Measurements from ENCODE around the gene SMIM26.

SMIM26 gene

DNA sequence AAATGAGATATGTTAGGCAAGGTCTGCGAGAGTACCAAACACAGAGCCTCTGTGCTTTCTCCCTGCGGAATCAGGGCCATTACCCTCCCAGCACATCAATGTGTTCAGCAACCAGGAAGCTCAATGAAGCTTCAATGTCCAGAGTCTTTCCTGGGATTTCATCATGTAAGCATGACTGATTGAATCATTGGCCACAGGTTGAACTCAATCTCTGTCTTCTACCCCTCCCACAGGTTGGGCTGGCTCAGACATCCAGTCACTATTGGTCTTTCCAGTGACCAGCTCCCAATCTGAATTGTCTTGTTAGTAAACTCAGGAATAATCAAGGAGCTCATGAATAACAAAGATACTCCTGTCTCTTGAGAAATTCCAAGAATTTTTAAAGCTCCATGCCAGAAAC is 17.9 kb downstream of the SMIM26 start:
- DNase-seq = no peak

DNA sequence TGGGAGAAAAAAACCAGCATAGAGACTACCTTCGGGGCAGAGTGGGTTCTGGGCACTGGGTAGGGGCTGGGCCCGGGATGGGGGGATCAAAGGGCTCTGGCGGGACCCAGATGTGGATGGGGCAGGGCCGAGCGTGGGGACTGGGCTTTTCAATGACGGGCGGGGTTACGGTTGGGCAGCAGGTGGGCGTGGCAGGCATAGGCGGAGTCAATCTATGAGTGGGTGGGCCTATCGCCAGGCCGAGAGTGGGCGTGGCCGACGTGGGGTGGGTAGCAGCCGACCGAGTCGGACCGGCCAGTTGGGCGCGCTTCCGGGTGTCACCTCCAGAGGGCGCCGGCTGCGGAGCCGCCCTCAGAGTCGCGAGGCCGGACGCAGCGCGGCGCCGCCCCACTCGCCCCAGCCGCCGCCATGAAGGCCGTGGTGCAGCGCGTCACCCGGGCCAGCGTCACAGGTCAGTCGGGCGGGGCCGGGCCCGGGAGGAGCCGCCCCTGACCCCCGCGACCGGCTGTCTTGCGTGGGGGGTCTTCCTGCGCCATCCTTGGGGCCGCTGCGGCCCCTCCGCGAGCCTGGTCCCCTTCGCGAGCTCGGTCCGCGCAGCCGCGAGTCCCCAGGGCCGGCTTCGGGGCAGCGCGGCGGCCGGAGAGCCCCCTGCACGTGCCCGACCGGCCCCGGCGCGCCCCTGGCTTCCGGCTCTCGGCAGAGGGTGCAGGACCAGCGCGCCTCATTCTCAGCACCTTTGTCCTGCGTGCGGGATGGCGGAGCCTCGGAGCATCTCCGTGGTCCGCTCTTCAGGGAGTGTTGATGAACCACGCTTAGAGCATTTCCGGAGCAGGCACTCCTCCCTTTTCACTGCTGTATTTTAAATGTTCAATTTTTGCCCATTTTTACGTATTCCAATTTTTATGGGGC is 20.7 kb downstream of the SMIM26 start, which contains the start of gene DTD1:
TSS of gene DTD1 (plus strand) at position 390 of the 909 bp plus-strand sequence. CDS start at position 409, 19 bp downstream.
- peak; percentile 89 for DNase-seq

DNA sequence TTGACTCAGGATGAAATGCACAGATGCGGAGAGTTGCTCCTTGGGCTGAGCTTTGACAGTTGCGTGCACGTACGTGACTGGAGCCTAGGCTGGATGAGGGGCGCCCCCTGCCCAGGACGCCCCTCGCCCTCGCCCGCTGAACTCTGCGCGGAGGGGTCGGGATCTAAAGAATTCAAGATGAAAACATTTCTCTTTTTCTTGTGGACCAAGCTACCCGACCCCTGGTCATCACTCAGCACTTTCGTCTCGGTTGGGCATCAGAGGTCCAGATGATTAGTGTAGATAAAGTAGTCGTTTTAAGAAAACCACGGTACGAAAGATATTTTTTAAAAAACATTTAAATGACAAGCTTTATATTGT is 21.3 kb downstream of the SMIM26 start:
- no peak for DNase-seq

DNA sequence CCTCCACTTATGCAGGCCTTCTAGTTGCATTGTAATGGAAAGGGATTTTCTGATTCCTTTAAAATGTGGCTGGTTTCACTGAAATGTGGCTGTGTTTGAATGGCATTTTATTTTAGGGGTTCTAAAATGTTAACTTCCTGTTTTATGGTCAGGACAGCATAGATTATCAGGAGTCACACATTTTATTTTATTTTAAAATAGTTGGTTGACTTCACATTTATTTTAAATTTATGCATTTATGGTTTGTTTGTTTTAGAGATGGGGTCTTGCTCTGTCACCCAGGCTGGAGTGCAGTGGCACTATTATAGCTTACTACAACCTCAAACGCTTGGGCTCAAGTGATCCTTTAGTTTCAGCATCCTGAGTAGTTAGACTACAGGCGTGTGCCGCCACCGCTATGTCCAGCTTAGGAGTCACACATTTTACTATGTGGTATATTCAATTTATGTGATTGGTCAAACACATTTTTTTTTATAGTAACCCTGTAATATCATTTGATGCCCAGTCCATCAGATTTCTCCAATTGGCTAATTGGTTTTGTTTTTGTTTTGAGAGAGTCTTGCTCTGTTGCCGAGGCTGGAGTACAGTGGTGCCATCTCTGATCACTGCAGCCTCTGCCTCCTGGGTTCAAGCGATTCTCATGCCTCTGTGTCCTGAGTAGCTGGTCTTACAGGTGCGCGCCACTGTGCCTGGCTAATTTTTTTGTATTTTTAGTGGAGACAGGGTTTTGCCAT is 22.9 kb downstream of the SMIM26 start:
- no peak for DNase-seq

DNA sequence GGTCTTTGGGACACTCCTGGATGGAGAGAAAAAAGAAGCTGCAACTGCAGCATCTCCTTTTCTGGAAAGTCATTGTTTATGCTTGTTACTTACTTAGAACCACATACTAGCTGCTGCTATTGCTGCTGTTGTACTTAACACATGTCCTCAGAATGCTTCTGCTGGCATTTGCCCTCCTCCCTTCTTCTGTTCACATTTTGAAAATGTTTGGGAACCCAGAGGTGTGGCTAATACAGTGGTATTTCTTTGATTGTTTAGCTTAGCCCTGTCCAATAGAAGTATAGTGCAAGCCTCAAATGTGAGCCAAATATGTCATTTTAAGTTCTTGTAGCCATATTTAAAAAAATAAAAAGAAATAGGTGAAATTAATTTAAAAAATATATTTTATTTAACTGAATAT is 29.0 kb downstream of the SMIM26 start:
- DNase-seq = no peak

DNA sequence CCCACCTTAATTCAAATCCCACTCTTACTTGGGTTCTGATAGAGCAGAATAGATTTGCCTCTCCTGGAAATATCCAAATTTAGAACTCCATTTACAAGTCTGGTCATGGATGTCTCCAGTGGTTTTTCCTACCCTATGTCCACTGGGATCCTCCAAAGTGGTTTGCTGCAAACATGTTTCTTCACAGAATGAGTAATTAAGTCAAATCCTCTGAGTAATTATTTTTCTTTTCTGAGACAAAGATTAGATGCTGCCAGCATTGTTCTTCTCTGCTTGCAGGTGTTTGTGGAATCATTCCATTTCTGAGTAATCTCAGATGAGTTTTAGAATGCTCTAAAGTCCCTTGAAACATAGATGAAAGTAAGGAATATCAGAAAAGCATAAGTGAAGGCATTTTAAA is 42.5 kb downstream of the SMIM26 start:
- no peak for DNase-seq

DNA sequence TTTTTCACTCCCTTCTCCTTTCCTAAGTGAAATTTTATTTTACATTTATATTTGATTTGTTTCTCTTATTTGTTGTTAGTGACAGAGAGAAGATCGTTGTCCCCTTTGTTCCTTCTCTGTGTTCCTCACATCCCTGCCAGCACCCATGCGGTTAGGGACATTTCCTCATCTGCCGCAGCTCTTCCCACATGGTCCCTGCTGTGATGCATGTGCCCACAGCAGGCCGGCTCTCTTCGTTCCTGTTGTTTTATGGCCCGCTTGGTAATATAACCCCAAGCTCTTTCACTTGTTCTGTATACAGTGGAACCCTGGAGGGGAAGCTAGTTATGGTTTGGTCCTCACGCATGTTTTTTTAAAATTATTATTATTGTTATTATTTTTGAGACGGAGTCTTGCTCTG is 44.3 kb downstream of the SMIM26 start:
- no peak for DNase-seq

DNA sequence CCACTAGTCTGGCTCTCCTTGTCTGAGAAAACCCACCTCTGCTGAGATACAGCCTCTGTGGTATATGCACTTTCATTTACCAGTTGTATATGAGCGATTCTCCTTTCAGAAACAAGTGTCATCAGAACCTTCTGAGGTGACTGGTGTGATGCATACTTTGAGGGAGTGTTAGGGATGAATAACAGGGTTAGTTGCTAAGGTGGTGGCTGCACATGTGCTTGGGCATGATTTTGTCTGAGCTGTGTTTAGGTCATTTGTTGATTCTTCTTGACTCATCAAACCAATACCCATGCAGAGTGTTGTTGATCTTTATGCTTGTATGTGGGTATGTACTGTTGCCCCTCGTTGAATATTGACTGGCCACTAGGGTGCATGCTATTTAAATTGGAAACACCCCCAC is 46.3 kb downstream of the SMIM26 start:
- no peak for DNase-seq

DNA sequence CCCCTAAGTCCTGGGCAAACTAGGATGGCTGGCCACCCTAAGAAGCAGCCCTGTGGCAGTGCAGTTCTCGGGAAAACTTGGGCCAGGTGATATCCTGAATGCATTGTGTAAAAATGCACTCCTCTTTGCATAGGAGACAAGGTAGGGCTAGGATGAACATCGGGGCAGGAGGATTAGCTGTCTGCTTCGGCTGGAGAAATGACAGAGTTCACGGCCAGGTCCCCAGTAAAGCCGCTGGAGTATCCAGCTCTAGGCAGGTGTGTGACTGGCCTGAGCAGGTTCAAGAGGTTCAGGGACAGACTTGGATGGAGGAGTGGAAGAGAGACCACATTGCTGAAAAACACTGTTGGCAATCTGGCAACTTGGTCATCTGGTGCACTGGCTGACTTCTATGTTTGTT is 47.0 kb downstream of the SMIM26 start:
- DNase-seq = no peak

DNA sequence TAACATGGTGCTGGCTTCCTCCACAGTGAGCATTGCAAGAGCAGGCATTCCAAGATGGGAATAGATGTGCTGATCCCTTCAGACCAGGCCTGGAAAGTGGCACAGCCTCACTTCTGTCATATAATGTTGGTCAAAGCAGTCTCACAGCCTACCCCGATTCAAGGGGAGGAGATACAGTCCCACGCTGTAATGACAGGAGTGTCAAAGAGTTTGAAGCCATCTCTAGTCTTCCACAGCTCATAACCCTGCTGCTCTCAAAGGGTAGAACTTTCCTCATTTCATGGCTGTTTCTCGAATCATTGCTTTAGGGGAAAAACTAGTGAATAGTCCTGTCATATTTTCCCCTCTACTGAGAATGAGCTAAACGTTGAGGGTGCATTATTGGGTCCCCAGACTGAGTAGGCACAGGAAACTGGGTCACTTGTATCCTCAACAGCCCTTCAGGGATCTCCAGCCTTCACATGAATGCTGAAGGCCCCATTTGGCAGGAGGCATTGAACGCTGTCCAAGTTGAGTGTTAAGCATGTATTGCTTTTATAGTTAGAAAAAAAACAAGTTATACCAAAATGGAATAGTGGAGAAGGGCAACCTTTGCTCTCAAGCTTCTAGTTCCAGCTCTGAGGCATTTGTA is 47.9 kb downstream of the SMIM26 start:
- DNase-seq = no peak

Data from left hindlimb (tissue), 1 donor.